LNCAP (cell line): Measurements from ENCODE around the gene BRIP1.

Experiments used
- TF ChIP-seq, protein P1 (sequence below): fragments of 450-650 bp; IDR thresholded peaks from 2 replicates; pipeline ENCODE4 v1.5.1; 2017; ENCODE audit warnings: mild to moderate bottlenecking

Gene BRIP1

DNA sequence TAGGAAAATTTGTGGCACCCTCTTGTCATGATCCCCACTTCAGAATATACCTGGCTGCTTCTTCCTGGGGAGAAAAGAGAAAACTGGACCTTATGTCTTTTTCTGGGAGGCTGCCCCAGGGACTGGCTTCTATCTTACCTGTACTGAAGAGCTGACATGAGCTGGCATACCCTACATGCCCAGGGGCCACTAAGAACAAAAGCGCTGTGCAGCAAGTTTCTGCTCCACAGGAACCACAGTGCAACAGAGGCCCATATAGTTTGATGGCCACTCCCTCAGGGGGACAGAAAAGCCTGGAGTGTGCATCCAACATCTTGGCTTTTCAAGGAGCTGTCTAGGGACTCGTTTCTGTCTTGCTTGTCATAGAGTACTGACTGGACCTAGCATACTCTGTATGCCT lies 175.6 kb downstream of the BRIP1 start:
- TF ChIP-seq, protein P1, sequence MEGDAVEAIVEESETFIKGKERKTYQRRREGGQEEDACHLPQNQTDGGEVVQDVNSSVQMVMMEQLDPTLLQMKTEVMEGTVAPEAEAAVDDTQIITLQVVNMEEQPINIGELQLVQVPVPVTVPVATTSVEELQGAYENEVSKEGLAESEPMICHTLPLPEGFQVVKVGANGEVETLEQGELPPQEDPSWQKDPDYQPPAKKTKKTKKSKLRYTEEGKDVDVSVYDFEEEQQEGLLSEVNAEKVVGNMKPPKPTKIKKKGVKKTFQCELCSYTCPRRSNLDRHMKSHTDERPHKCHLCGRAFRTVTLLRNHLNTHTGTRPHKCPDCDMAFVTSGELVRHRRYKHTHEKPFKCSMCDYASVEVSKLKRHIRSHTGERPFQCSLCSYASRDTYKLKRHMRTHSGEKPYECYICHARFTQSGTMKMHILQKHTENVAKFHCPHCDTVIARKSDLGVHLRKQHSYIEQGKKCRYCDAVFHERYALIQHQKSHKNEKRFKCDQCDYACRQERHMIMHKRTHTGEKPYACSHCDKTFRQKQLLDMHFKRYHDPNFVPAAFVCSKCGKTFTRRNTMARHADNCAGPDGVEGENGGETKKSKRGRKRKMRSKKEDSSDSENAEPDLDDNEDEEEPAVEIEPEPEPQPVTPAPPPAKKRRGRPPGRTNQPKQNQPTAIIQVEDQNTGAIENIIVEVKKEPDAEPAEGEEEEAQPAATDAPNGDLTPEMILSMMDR = no peak

DNA sequence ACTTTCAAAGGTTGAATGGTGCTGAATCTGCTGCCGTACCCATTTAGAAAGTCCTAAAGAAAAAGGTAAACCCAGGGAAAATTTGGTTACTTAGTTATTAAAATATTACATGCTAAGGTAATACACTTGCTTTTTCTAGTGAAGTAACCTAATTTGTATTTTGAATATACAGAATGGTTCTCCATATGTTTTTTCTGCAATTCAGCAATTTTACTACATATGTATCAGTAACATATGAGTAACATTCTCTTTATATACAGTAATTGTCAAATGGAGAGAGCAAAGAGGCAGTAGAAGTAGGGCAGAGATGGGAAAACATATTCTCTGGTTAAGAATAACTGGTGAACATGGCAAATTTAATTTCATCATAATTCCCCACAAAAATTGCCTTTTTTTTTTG lies 177.2 kb downstream of the BRIP1 start:
- TF ChIP-seq, protein P1 = no peak

DNA sequence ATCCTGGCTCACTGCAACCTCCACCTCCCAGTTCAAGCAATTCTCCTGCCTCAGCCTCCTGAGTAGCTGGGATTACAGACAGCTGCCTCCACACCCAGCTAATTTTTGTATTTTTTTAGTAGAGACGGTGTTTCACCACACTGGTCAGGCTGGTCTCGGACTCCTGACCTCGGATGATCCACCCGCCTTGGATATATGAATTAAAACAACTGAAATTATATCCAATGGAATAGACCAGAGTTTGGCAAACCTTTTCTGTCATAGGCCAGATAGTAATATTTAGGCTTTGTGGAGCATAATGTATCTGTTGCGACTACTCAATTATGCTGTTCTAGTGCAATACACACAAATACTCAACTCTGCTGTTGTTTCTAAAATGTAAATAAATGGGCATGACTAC lies 178.5 kb downstream of the BRIP1 start:
- TF ChIP-seq, protein P1 = no peak

DNA sequence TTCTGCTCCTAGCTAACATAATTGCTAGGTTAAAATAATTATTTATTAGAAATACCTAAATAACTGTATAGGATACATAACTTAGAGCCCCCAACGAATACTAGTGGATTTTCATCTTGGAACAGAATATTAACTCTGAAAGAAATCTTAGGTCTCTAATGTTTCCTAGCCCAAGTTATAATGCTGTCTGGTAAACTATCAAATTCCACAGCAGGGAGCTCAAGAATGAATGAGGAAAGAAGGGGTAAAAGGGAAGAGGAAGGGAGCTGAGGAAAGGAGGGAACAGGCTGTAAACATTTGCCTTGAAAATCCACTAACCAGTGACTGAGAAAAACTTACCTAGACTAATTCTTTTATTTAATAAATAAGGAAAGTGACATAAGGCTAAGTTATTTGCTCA lies 179.2 kb downstream of the BRIP1 start:
- TF ChIP-seq, protein P1 = no peak

DNA sequence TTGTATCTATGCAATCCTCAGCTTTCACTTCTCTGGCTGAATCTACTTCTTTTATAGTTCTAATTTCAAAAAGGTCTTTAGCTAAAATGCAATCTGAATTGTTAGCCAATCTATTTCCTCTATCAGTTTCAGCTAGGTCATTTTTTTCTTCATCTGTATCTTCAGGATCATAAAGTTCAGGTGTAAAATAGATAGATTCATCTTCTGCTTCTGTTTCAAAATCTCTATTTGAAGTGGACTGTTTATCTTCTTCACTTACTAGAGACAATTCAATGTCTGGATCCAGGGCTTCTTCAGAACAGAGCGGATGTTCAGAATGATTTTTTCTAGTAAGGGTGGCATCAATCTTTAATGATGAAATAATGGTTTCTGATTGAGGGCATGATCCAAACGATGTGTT lies 179.9 kb downstream of the BRIP1 start:
- TF ChIP-seq, protein P1 = no peak

DNA sequence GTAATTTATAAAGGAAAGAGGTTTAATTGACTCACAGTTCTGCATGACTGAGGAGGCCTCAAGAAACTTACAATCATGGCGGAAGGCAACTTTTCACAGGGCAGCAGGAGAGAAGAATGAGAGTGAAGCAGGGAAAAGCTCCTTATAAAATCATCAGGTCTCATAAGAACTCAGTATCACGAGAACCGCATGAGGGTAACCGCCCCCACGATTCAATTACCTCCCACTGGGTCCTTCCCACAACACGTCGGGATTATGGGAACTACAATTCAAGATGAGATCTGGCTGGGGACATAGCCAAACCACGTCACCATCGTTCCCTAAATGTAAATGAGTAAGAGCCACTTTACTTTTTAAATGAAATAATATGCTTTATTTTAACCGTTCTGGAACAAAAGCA lies 182.4 kb downstream of the BRIP1 start:
- TF ChIP-seq, protein P1 = no peak

DNA sequence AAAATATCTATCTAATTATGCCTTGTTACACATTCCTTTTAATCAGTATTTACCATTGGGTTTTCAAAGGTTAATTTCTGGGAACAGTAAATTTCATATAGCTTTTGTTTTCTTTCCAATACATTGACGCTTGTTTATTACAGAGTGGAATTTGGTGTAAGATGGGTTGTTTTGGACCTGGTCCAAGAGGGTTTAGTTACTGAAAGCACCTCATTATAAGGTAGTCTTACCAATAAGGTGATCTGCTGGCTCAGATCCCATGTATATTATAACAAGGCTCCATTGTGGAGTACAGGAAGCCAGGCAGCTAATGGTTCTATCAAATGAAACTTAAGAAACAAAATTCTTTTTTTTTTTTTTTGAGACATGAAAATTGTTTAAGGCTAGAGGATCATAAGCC lies 185.0 kb downstream of the BRIP1 start:
- TF ChIP-seq, protein P1 = no peak

DNA sequence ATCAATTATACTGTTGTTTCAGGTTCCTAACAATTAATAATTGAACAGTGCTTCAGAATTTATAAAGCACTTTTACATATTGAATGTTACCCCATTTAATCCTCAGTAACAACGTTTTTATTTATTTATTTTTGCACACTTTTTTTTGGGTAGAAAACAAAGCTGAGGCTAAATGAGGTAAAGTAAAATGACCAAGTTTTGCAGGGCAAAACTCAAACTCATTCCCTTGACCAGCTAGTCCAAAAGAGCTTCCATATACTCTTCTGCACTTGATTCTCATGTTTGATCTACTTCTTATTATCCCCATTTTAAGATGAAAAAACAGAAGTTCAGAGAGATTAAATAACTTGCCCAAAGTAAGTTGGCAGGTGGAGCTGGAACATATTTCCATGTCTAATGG lies 191.2 kb downstream of the BRIP1 start:
- TF ChIP-seq, protein P1 = no peak
